ENCODE data around the gene PRELP.

GRCh38 chr1:203536980-203537455 lies 61.4 kb downstream of the PRELP start:
- no peak for TF ChIP-seq GATA2 (IDR thresholded peaks at IDR 0.05; ENCODE audit: low read depth, low read length)
- TF ChIP-seq GATA3 (IDR thresholded peaks at IDR 0.05; ENCODE audit: low read depth, low read length) = no peak

Measured in SH-SY5Y (cell line).